KOPT-K1 (cell line): Measurements from ENCODE around the gene FSTL4.

Experiments
- H3K27ac ChIP-seq: fragments of 200-600 bp; sonication (generic); 2 replicates; pipeline ENCODE4 v1.5.1; 2016; ENCODE audit warnings: antibody characterized with exemption, mild to moderate bottlenecking, low read depth, low read length; ENCODE audit not compliant: poor library complexity, severe bottlenecking
- H3K36me3 ChIP-seq: fragments of 200-600 bp; sonication (generic); 2 replicates; pipeline ENCODE4 v1.5.1; 2017; ENCODE audit warnings: antibody characterized with exemption, mild to moderate bottlenecking, low read length, moderate library complexity; ENCODE audit not compliant: insufficient read depth
- H3K9me3 ChIP-seq: fragments of 200-600 bp; sonication (generic); 2 replicates; pipeline ENCODE4 v1.5.1; 2017; ENCODE audit warnings: antibody characterized with exemption, low read length, mild to moderate bottlenecking; ENCODE audit not compliant: insufficient read depth, poor library complexity, severe bottlenecking

The FSTL4 gene

GRCh38 chr5:133309984-133310621 lies 302.2 kb downstream of the FSTL4 start:
- Histone ChIP-seq H3K9me3 (no peaks in the 10 kb centered on the region), H3K27ac (no peak overlapping the region), H3K36me3 (no peaks in the 10 kb centered on the region)

DNA sequence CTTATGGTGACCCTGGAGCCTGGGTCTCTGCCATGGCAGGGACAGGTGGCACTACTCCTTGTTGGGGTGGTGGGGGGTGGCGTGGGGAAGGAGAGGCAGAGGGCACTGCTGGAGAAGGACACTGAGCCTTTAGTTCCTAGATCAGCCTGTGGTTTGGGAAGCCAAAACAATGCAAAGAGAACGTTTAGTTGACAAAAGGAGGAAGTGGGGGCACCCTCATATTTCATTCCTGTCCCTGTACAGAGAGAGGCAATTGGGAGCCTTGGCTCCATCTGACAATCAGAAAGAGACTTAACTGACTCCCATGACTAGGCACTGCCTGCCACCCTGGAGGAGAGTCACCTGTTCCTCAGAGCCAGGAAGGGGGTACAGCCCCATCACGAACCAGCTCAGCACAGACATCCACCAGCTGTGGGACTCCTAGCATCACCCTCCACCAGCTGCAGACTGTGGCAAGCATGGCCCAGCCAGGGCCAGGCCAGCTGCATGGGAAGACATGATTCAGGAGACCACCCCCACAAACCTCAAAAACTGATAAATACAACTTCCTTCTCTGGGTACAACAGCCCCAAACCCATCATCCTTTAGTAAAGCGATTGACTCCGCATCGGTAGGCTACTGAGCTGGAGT lies 303.1 kb downstream of the FSTL4 start:
- Histone ChIP-seq H3K9me3 (no peaks in the 10 kb centered on the region), H3K27ac (no peak overlapping the region), H3K36me3 (no peaks in the 10 kb centered on the region)

DNA sequence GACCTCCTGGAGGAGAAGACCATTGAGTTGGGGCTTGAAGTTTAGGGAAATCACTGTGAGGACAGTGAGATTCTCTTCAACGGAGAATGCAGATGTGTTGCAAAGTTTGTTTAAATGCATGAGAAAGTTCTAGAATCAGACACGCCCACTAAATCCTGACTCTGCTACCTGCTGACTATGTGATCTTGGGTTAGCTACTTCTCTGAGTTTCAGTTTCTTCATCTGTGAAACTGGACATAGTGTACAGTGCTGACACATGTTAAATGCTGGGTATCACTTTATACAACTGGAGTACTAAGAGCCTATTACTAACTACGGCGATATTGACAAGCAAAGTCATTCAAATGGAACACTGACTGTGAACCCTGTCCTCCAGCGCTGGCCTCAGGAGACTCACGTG lies 305.1 kb downstream of the FSTL4 start:
- H3K36me3 ChIP-seq: no peaks in the 10 kb centered on the region
- H3K9me3 ChIP-seq: no peaks in the 10 kb centered on the region
- H3K27ac ChIP-seq: no peak overlapping the region

- Histone ChIP-seq H3K27ac (no peak overlapping the region), H3K36me3 (no peaks in the 10 kb centered on the region), H3K9me3 (no peaks in the 10 kb centered on the region)
These were observed 307.6 kb downstream of the FSTL4 start for GRCh38 chr5:133304707-133305216.

GRCh38 chr5:133304178-133304577 lies 308.2 kb downstream of the FSTL4 start:
- no peaks in the 10 kb centered on the region for H3K9me3 ChIP-seq
- no peak overlapping the region for H3K27ac ChIP-seq
- no peaks in the 10 kb centered on the region for H3K36me3 ChIP-seq

GRCh38 chr5:133303298-133303697 lies 309.0 kb downstream of the FSTL4 start:
- no peaks in the 10 kb centered on the region for H3K9me3 ChIP-seq
- no peak overlapping the region for H3K27ac ChIP-seq
- H3K36me3 ChIP-seq: no peaks in the 10 kb centered on the region

DNA sequence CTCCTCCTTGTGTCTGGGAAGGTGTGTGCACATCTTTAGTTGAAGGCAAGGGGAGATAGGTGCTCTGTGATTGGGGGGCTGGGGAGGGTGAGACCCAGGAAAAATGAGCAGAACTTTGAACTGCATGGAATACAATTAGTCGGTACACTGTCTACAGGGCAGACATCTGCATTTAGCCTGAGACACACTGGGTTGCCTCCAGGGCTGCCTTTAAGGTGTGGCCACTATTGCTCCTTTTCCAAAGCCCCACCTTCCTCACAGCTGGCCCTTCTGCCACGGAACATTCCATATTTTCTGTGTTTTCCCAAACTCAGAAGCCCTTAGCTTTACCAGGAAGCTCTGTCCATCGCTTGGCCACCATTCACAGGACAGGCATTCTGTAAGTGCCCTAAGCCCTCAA lies 312.6 kb downstream of the FSTL4 start:
- Histone ChIP-seq H3K9me3 (no peaks in the 10 kb centered on the region), H3K27ac (no peak overlapping the region), H3K36me3 (no peaks in the 10 kb centered on the region)

DNA sequence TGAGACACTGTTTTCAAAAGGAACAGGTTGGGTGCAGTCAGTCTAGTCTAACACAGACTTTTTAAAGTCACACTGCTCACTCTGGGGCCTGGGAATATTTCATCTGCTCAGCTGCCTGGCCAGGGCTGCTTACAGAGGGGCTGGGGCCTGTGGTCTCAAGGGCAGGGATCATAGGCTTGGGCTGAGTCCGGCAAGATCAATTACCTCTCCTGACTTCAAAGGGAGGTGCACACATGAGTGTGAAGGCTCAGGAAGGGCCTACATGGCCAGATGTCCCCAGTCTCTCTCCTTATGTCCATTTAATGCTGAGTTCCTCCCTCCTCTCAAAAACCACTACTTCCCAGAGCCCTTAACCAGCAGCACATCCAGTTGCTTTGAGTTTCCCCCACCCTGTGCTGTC lies 313.3 kb downstream of the FSTL4 start:
- no peaks in the 10 kb centered on the region for H3K9me3 ChIP-seq
- H3K27ac ChIP-seq: no peak overlapping the region
- H3K36me3 ChIP-seq: no peaks in the 10 kb centered on the region

- no peaks in the 10 kb centered on the region for H3K9me3 ChIP-seq
- no peak overlapping the region for H3K27ac ChIP-seq
- no peaks in the 10 kb centered on the region for H3K36me3 ChIP-seq
These were observed 313.9 kb downstream of the FSTL4 start for GRCh38 chr5:133298447-133298846.

DNA sequence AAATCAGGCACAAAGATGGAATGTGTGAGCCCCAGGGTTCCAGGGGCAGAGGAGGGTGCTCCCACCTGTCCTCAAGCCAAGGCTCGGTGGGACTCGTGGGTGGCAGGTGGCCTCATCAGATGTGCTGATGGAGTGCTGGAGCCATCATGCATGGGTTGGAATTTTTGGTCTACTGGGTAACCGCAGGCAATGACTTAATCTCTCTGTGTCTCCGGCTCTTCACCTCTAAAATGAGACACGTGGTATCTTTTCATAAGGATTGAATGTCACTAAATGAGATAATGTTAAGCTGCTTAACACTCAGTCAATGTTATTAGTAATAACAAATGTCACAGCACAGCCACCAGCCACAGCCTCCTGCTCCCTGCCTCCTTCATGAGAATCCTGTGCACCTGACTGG lies 315.0 kb downstream of the FSTL4 start:
- H3K27ac ChIP-seq: no peak overlapping the region
- no peaks in the 10 kb centered on the region for H3K9me3 ChIP-seq
- no peaks in the 10 kb centered on the region for H3K36me3 ChIP-seq

DNA sequence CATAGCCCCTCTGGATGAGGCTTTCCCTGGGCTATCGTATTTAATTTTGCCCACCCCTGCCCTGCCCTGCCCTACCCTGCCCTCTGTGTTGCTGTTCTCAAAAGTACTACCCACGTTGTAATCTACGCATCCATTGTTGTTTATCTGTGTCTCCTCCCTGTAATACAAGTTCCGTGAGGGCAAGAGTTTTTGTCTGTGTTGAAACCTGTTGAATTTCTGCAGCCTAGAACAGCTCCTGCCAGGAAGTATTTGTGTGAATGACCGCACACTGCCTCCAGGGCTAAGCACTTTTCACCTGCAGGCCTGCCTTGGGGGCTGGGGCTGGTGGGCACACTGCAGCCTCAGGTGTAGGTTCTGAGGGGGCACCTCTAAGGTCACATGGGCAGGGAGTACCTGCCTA lies 315.7 kb downstream of the FSTL4 start:
- Histone ChIP-seq H3K9me3 (no peaks in the 10 kb centered on the region), H3K36me3 (no peaks in the 10 kb centered on the region), H3K27ac (no peak overlapping the region)

DNA sequence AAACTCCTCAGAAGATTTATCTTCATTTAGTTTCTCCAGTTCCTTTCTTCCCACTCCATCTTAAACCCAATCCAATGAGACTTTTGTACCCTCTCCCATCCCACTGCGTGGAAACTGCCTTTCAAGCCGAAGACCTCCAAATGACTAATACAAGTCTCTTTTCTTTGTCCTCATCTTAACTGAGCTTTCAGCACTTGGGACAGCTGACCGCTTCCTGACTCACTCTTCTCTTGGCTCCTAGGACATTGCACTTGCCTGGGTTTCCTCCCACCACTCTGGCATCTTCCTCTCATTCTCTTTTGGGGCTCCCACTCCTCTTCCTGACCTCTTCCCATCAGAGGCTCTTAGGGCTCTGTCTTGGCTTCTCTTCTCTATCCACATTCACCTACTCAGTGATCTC lies 316.8 kb downstream of the FSTL4 start:
- Histone ChIP-seq H3K27ac (no peak overlapping the region), H3K36me3 (no peaks in the 10 kb centered on the region), H3K9me3 (no peaks in the 10 kb centered on the region)

DNA sequence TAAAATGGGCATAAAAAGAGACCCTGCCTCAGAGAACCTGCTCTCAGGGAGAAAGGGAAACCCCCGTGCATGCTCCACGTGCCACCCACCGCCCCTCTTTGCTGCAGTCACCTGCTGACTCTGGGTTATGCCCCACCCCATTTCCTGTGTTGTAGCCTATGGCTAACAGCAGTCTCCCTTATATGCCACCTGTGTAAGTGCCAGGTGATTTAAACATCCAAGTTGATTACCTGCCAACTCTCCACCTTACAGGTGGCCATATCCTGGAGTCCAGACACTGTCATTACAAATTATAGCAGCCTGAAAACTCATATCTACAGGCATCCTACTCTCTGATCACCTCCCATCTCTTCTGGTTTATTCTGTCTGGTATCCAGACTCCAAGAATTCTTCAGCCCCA lies 318.0 kb downstream of the FSTL4 start:
- H3K36me3 ChIP-seq: no peaks in the 10 kb centered on the region
- no peak overlapping the region for H3K27ac ChIP-seq
- no peaks in the 10 kb centered on the region for H3K9me3 ChIP-seq

GRCh38 chr5:133293960-133294359 lies 318.4 kb downstream of the FSTL4 start:
- Histone ChIP-seq H3K9me3 (no peaks in the 10 kb centered on the region), H3K27ac (no peak overlapping the region), H3K36me3 (no peaks in the 10 kb centered on the region)

DNA sequence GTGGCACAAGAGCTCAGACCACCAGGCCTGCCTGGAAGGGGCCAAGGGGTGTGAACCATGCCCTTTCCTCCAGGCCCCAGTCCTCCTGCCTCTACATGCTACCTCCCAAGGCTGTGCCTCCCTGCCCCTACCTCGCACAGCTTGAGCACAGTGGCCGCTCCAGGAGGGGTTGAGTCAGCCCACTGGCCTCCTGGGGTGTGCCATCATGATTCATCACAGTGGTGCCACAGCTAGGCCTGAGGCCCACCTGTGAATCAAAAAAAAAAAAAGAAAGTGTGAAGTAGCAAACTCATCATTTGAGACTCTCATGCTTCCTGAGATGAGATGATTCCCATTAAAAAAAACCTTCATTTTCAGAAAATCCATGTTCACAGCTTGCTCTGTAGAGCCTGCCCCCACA lies 320.0 kb downstream of the FSTL4 start:
- Histone ChIP-seq H3K9me3 (no peaks in the 10 kb centered on the region), H3K36me3 (no peaks in the 10 kb centered on the region), H3K27ac (no peak overlapping the region)

DNA sequence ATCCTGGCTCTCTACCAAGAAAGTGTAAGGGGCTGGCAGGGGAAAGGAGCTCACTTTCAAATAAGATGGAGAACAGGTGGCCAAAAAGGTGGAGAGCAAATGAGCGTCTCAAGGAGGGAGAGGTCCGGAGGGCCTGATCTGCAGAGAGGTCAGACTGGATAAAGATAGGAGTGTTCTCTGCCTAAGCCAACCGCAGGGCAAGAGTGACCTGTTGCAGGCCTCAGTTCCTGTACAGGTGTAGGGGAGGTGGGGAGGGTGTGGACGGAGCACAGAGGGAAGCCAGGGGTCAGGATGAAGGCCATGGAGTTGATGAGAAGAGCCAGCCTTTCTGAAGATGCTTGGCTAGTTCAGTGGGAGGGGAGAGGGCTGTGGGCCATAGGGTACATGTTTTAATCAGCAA lies 320.8 kb downstream of the FSTL4 start:
- no peaks in the 10 kb centered on the region for H3K9me3 ChIP-seq
- no peaks in the 10 kb centered on the region for H3K36me3 ChIP-seq
- no peak overlapping the region for H3K27ac ChIP-seq
